Heart left ventricle (tissue), 13 donors: ENCODE results near the gene PNPLA2.

Experiments
- CTCF ChIP-seq, 12 donors: fragments of 200-600 bp; sonication (generic) in 4 of 12; IDR thresholded peaks; one replicate each; pipeline versions ENCODE4 v1.5.0 to v1.8.0; 2018 to 2022; ENCODE audit warnings: antibody characterized with exemption in 12 of 12, mild to moderate bottlenecking in 5 of 12
- POLR2A ChIP-seq, 2 donors: fragments of 450-650 bp; IDR thresholded peaks; one replicate each; pipeline ENCODE4 v1.6.1; 2017; ENCODE audit warnings: antibody characterized with exemption in 2 of 2, mild to moderate bottlenecking in 2 of 2, moderate library complexity in 2 of 2
- donor health status: ischemic (EF 13 %, LVEDD 7.1; RV severe dilation, severe dysfunction).
- donor health status: DM: no; HTN: yes; CAD: no.
- donor health status: DM: no; HTN: no; CAD: no.
- donor health status: ischemic (EF 25% LVEDD 6.9; RV normal size, moderate dysfunction).
- donor health status: ischemic (EF 25% LVEDD 5.7; RV mildly dilated, moderate dysfunction).
- donor health status: ischemic (EF 35%, LVEDD 5.7; RV mildly dilated, moderate dysfunction).
- donor health status: nonischemic (EF 11% LVEDD 7.7; RV severe dilation, severe dysfunction).
- donor health status: DM: yes; HTN: yes; CAD: no.
- donor health status: PGD.
- donor health status: ischemic (EF 29% LVEDD 5.4; RV normal size, mild dysfunction).
- donor health status: nonischemic (EF 23%, LVEDD 6.1; RV moderate dilation, normal function).

DNA sequence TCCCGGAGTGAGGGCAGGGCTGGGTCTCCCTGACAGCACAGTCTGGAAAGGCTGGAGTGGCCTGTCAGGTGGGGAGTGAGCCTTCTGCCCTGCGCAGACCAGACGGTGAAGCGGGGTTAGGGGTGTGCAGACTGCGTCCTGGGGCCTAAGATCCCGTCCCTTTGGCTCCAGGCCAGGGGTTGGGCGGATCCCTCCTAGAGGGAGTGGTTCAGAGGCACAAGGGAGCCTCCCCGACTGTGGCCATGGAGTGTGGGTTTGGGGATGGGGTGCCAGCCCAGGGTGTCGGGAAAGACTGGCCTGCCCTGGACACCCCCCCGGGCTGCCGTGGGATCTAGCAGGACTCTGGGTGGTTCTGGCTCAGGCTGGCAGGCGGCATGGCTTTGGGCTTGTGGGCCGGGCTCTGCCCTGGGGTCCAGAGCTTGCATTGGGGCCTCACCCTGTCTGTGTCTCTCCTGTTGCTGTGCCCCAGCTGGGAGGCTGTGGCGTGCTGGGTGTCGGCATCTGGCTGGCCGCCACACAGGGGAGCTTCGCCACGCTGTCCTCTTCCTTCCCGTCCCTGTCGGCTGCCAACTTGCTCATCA, 43.5 kb downstream of the PNPLA2 start:
- TF ChIP-seq CTCF (IDR thresholded peaks at IDR 0.05) (no peak), POLR2A (IDR thresholded peaks at IDR 0.05) (no peak)
